ENCODE results near the gene HOXA13.

Gene HOXA13

GRCh38 chr7:27192546-27193334 lies 7.2 kb downstream of the HOXA13 start:
- DNase-seq (ENCODE audit: low read depth) = no peak

GRCh38 chr7:27191833-27192545 lies 7.9 kb downstream of the HOXA13 start:
- no peak for DNase-seq (ENCODE audit: low read depth)

- DNase-seq (ENCODE audit: low read depth) = no peak
Measured at GRCh38 chr7:27191161-27191731, 8.6 kb downstream of the HOXA13 start.

GRCh38 chr7:27189997-27190748 lies 9.7 kb downstream of the HOXA13 start:
- no peak for DNase-seq (ENCODE audit: low read depth)

- no peak for DNase-seq (ENCODE audit: low read depth)
Measured at GRCh38 chr7:27189295-27189996, 10.4 kb downstream of the HOXA13 start.

GRCh38 chr7:27188386-27189294 lies 11.3 kb downstream of the HOXA13 start:
- no peak for DNase-seq (ENCODE audit: low read depth)

GRCh38 chr7:27187475-27188385 lies 12.2 kb downstream of the HOXA13 start:
- no peak for DNase-seq (ENCODE audit: low read depth)

GRCh38 chr7:27186668-27187474 lies 13.0 kb downstream of the HOXA13 start:
- DNase-seq (ENCODE audit: low read depth) = no peak

GRCh38 chr7:27185854-27186667 lies 13.8 kb downstream of the HOXA13 start:
- DNase-seq (ENCODE audit: low read depth) = no peak

- no peak for DNase-seq (ENCODE audit: low read depth)
Measured at GRCh38 chr7:27185013-27185853, 14.7 kb downstream of the HOXA13 start, which contains the start of gene HOXA11. TSS of gene HOXA11 (minus strand) at chr7:27185232. CDS start at chr7:27185144, 88 bp downstream.

- DNase-seq (ENCODE audit: low read depth) = no peak
Measured at GRCh38 chr7:27184337-27185012, 15.4 kb downstream of the HOXA13 start.

- DNase-seq (ENCODE audit: low read depth) = no peak
Measured at GRCh38 chr7:27183682-27184336, 16.1 kb downstream of the HOXA13 start.

GRCh38 chr7:27182861-27183681 lies 16.8 kb downstream of the HOXA13 start:
- no peak for DNase-seq (ENCODE audit: low read depth)

- no peak for DNase-seq (ENCODE audit: low read depth)
Measured at GRCh38 chr7:27182285-27182841, 17.5 kb downstream of the HOXA13 start.
